HG03521 (cell line): ENCODE results near the gene MT2A.

ENCODE experiments used
- ATAC-seq: cut with Tn5 transposase; IDR thresholded peaks from one replicate; pipeline ENCODE4 v1.9.1; 2021; ENCODE audit warnings: mild to moderate bottlenecking, moderate library complexity; ENCODE audit not compliant: unreplicated experiment

MT2A gene

GRCh38 chr16:56636616-56637413 is 28.4 kb downstream of the MT2A start:
- no peak for ATAC-seq

- no peak for ATAC-seq
Observed at GRCh38 chr16:56637814-56638750, 29.7 kb downstream of the MT2A start, which contains the start of gene MT1A. Gene MT1A (plus strand): TSS chr16:56638666. CDS start chr16:56638739, 73 bp downstream.

GRCh38 chr16:56639045-56639444 is 30.7 kb downstream of the MT2A start:
- no peak for ATAC-seq

- ATAC-seq = no peak
Observed at GRCh38 chr16:56640076-56640475, 31.7 kb downstream of the MT2A start.

GRCh38 chr16:56641166-56641565 is 32.8 kb downstream of the MT2A start:
- no peak for ATAC-seq

- ATAC-seq = no peak
Observed at GRCh38 chr16:56643080-56643778, 34.8 kb downstream of the MT2A start.

- ATAC-seq = no peak
Observed at GRCh38 chr16:56643833-56644232, 35.4 kb downstream of the MT2A start.

- no peak for ATAC-seq
Observed at GRCh38 chr16:56645311-56645710, 36.9 kb downstream of the MT2A start.

GRCh38 chr16:56645838-56646237 is 37.5 kb downstream of the MT2A start:
- no peak for ATAC-seq

GRCh38 chr16:56647641-56648431 is 39.5 kb downstream of the MT2A start:
- ATAC-seq = no peak

- ATAC-seq = no peak
Observed at GRCh38 chr16:56649271-56649670, 40.9 kb downstream of the MT2A start.

GRCh38 chr16:56649820-56650219 is 41.4 kb downstream of the MT2A start:
- ATAC-seq = no peak

- ATAC-seq = no peak
Observed at GRCh38 chr16:56651586-56651985, 43.2 kb downstream of the MT2A start, which contains the start of gene MT1B. Gene MT1B (plus strand): TSS chr16:56651886. CDS start chr16:56651954, 68 bp downstream.

GRCh38 chr16:56652600-56652999 is 44.2 kb downstream of the MT2A start:
- no peak for ATAC-seq

GRCh38 chr16:56653218-56653617 is 44.8 kb downstream of the MT2A start:
- no peak for ATAC-seq

GRCh38 chr16:56657555-56658326 is 49.4 kb downstream of the MT2A start, which contains the start of gene MT1F:
Gene MT1F (plus strand): TSS chr16:56657959. CDS start chr16:56658059, 100 bp downstream.
- no peak for ATAC-seq

- ATAC-seq = no peak
Observed at GRCh38 chr16:56658327-56658875, 50.0 kb downstream of the MT2A start.
